Epithelial cell of proximal tubule (primary cell): ENCODE measurements around the gene FANCC. TPM values are rescaled to one million over a fixed set of nuclear protein-coding genes. Genes with fewer than 3 reads are reported as not detected.

Experiments
- DNase-seq: peaks from one replicate; pipeline ENCODE4 v3.0.0-alpha.2; 2011; ENCODE audit warnings: low read depth
- H3K4me3 ChIP-seq: 2 replicates; pipeline ENCODE4 v1.5.1; 2011; ENCODE audit warnings: low read depth, mild to moderate bottlenecking, low read length
- total RNA-seq: library from RNA; depleted of rRNA; stranded (reverse); fragments of >200 nt; gene quantifications from 2 replicates; pipeline ENCODE4 v1.2.3, GENCODE V29; 2015
- TF ChIP-seq, protein P1 (sequence below): conservative IDR thresholded peaks from 2 replicates; pipeline ENCODE4 v1.5.1; 2012; ENCODE audit warnings: low read depth, mild to moderate bottlenecking, low read length

Gene FANCC
- total RNA-seq, 1 donor from 2014 or later = 9.4 TPM

GRCh38 chr9:95055851-95056551 lies 261.5 kb downstream of the FANCC start:
- TF ChIP-seq, protein P1, sequence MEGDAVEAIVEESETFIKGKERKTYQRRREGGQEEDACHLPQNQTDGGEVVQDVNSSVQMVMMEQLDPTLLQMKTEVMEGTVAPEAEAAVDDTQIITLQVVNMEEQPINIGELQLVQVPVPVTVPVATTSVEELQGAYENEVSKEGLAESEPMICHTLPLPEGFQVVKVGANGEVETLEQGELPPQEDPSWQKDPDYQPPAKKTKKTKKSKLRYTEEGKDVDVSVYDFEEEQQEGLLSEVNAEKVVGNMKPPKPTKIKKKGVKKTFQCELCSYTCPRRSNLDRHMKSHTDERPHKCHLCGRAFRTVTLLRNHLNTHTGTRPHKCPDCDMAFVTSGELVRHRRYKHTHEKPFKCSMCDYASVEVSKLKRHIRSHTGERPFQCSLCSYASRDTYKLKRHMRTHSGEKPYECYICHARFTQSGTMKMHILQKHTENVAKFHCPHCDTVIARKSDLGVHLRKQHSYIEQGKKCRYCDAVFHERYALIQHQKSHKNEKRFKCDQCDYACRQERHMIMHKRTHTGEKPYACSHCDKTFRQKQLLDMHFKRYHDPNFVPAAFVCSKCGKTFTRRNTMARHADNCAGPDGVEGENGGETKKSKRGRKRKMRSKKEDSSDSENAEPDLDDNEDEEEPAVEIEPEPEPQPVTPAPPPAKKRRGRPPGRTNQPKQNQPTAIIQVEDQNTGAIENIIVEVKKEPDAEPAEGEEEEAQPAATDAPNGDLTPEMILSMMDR = no peak
- no peak overlapping the region for H3K4me3 ChIP-seq
- DNase-seq = no peak

DNA sequence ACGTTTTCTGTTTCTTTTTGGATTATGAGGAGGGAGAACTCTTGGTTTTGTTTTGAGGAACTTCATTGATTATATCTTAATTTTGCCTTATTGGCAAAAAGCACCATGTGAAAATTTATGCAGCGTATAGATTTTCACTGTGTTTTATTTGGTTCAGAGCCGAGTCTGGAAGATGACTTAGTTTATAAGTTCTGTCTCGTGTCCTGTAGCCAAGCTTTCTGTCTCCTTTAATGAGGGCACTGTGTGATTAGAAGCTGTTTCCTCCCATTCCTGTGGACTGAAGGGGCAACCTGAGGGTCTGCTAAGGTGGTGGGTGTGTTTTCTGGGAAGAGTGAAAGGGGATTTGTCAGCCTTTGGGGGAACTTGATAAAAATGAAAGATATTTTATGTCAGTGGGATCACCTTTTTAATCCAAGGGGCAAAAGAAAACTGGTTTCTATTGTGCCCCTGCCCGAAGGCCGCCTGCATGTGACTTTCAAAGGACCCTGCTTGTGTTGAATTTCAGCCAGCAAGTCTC lies 262.1 kb downstream of the FANCC start:
- H3K4me3 ChIP-seq = no peak overlapping the region
- TF ChIP-seq, protein P1 = no peak

GRCh38 chr9:95053611-95054570 lies 263.6 kb downstream of the FANCC start:
- DNase-seq = no peak
- H3K4me3 ChIP-seq = no peak overlapping the region
- TF ChIP-seq, protein P1 = no peak

More for the DNA sequence above, 262.1 kb downstream of the FANCC start:
- no peak for DNase-seq

GRCh38 chr9:95049761-95050160 lies 267.7 kb downstream of the FANCC start:
- no peak for DNase-seq
- peak overlapping the region; percentile 66 for H3K4me3 ChIP-seq
- TF ChIP-seq, protein P1 = no peak

Other genes starting within 250 kb of the FANCC start
- gene PTCH1, start 199.3 kb upstream of the FANCC start, total RNA-seq = 1.7 and 3.5 TPM in 2 replicates